GM21526 (cell line): ENCODE results near the gene VPS4B.

Experiments
- ATAC-seq: cut with Tn5 transposase; IDR thresholded peaks from one replicate; pipeline ENCODE4 v1.9.1; 2021; ENCODE audit warnings: moderate library complexity; ENCODE audit not compliant: unreplicated experiment, low FRiP score

VPS4B gene

GRCh38 chr18:63433334-63433866, 11.1 kb upstream of the VPS4B start:
- no peak for ATAC-seq

- no peak for ATAC-seq
These were observed 8.9 kb upstream of the VPS4B start for GRCh38 chr18:63431180-63431579.

GRCh38 chr18:63430526-63430925, 8.2 kb upstream of the VPS4B start:
- no peak for ATAC-seq

GRCh38 chr18:63427558-63427957, 5.3 kb upstream of the VPS4B start:
- ATAC-seq: no peak

- peak; percentile 42 for ATAC-seq
These were observed 608 bp upstream of the VPS4B start for GRCh38 chr18:63422864-63423304.

GRCh38 chr18:63421514-63421913, 762 bp downstream of the VPS4B start:
- no peak for ATAC-seq

GRCh38 chr18:63412953-63413352, 9.3 kb downstream of the VPS4B start:
- ATAC-seq: no peak

GRCh38 chr18:63410792-63411191, 11.5 kb downstream of the VPS4B start:
- ATAC-seq: no peak

- ATAC-seq: no peak
These were observed 13.0 kb downstream of the VPS4B start for GRCh38 chr18:63409301-63409700.

GRCh38 chr18:63407734-63408133, 14.5 kb downstream of the VPS4B start:
- ATAC-seq: no peak

- ATAC-seq: no peak
These were observed 16.3 kb downstream of the VPS4B start for GRCh38 chr18:63405986-63406385.

GRCh38 chr18:63402246-63403162, 19.8 kb downstream of the VPS4B start:
- no peak for ATAC-seq

GRCh38 chr18:63399300-63399699, 23.0 kb downstream of the VPS4B start:
- ATAC-seq: no peak

GRCh38 chr18:63397349-63397748, 24.9 kb downstream of the VPS4B start:
- no peak for ATAC-seq

GRCh38 chr18:63395503-63395902, 26.8 kb downstream of the VPS4B start:
- ATAC-seq: no peak

- ATAC-seq: no peak
These were observed 27.3 kb downstream of the VPS4B start for GRCh38 chr18:63394954-63395353.

GRCh38 chr18:63387861-63388260, 34.4 kb downstream of the VPS4B start:
- no peak for ATAC-seq

GRCh38 chr18:63382843-63383242, 39.4 kb downstream of the VPS4B start:
- ATAC-seq: no peak

GRCh38 chr18:63379639-63379962, 42.7 kb downstream of the VPS4B start:
- ATAC-seq: no peak

GRCh38 chr18:63378919-63379638, 43.2 kb downstream of the VPS4B start:
- no peak for ATAC-seq

GRCh38 chr18:63377275-63377980, 44.8 kb downstream of the VPS4B start:
- no peak for ATAC-seq
